Keratinocyte (primary cell): Measurements from ENCODE around the gene FBXW7. TPM values are rescaled to one million over a fixed set of nuclear protein-coding genes. Genes with fewer than 3 reads are reported as not detected.

ENCODE experiments used
- DNase-seq: peaks from one replicate; pipeline ENCODE4 v3.0.0-alpha.2; 2011; ENCODE audit warnings: low read depth, missing footprints, low spot score
- FAIRE-seq: peaks from 2 replicates; lab custom pipeline; 2011; peaks lifted over from hg19 to GRCh38; lab: Jason Lieb, UNC
- H2AFZ ChIP-seq: 2 replicates; pipeline ENCODE4 v1.6.0; 2012; ENCODE audit warnings: low read length, control low read depth, inconsistent platforms; ENCODE audit not compliant: control insufficient read depth
- H3K27ac ChIP-seq: 2 replicates; pipeline ENCODE4 v1.5.1; 2011; ENCODE audit warnings: low read length; ENCODE audit not compliant: control insufficient read depth, insufficient read depth
- H3K27me3 ChIP-seq: 3 replicates; pipeline ENCODE4 v1.6.0; 2011; ENCODE audit warnings: low read length; ENCODE audit not compliant: control insufficient read depth, insufficient read depth; ENCODE audit errors: extremely low read depth
- H3K36me3 ChIP-seq, 2 experiments: 2 replicates in 1 of 2; 3 replicates in 1 of 2; pipeline ENCODE4 v1.5.1; 2011; ENCODE audit warnings: low read length in 2 of 2, mild to moderate bottlenecking in 1 of 2; ENCODE audit not compliant: control insufficient read depth in 2 of 2, insufficient read depth in 2 of 2; ENCODE audit errors: extremely low read depth in 1 of 2
- H3K4me1 ChIP-seq: 3 replicates; pipeline ENCODE4 v1.5.1; 2011; ENCODE audit warnings: low read length; ENCODE audit not compliant: control insufficient read depth, insufficient read depth; ENCODE audit errors: extremely low read depth
- H3K4me2 ChIP-seq: 3 replicates; pipeline ENCODE4 v1.6.0; 2011; ENCODE audit warnings: low read depth, low read length; ENCODE audit not compliant: control insufficient read depth, insufficient read depth; ENCODE audit errors: extremely low read depth
- H3K4me3 ChIP-seq, 3 experiments: fragments of 200-600 bp in 1 of 3; sonication (generic) in 1 of 3; 2 replicates in 2 of 3; 3 replicates in 1 of 3; pipeline ENCODE4 v1.5.1; 2011 to 2016; ENCODE audit warnings: low read length in 3 of 3, mild to moderate bottlenecking in 3 of 3, control low read depth in 2 of 3, inconsistent platforms in 1 of 3, low read depth in 1 of 3, mixed read lengths in 1 of 3, mixed run types in 1 of 3, moderate library complexity in 1 of 3; ENCODE audit not compliant: control insufficient read depth in 2 of 3, insufficient read depth in 2 of 3; ENCODE audit errors: extremely low read depth in 1 of 3
- H3K79me2 ChIP-seq: 2 replicates; pipeline ENCODE4 v1.6.0; 2012; ENCODE audit warnings: low read length; ENCODE audit not compliant: control insufficient read depth, insufficient read depth
- H3K9ac ChIP-seq: 3 replicates; pipeline ENCODE4 v1.6.0; 2011; ENCODE audit warnings: low read length; ENCODE audit not compliant: control insufficient read depth, insufficient read depth; ENCODE audit errors: extremely low read depth
- H3K9me1 ChIP-seq: 3 replicates; pipeline ENCODE4 v1.6.0; 2011; ENCODE audit warnings: low read length; ENCODE audit not compliant: control insufficient read depth, insufficient read depth; ENCODE audit errors: extremely low read depth
- H3K9me3 ChIP-seq: 2 replicates; pipeline ENCODE4 v1.5.1; 2012; ENCODE audit warnings: low read depth, low read length; ENCODE audit not compliant: control insufficient read depth
- H4K20me1 ChIP-seq: 3 replicates; pipeline ENCODE4 v1.6.0; 2011; ENCODE audit warnings: low read length; ENCODE audit not compliant: control insufficient read depth, insufficient read depth; ENCODE audit errors: extremely low read depth
- EZH2 ChIP-seq: IDR thresholded peaks from one replicate; pipeline ENCODE4 v1.6.1; 2012; ENCODE audit warnings: inconsistent platforms, mild to moderate bottlenecking, low read length, moderate library complexity
- dilution Hi-C: fragments of 300-500 bp; cut with MboI; formaldehyde crosslinking; loops from one replicate; pipeline ENCODE4 v1.7.0; 2020; ENCODE audit warnings: low sequenced_read_pairs; ENCODE audit not compliant: extremely low pct_ligation_motif_present
- polyA plus RNA-seq, 5 experiments: library from polyadenylated mRNA; depleted of rRNA in 3 of 5; stranded (reverse) in 3 of 5; stranded (forward) in 1 of 5; unstranded in 1 of 5; fragments of >200 nt; gene quantifications; 1 replicate in 1 of 5; 2 replicates in 3 of 5; 3 replicates in 1 of 5; pipeline versions ENCODE4 v1.2.1 to v1.2.3, GENCODE V29; 2011 to 2012; ENCODE audit warnings: missing spikeins in 2 of 5, low read depth in 1 of 5, low replicate concordance in 1 of 5
- TF ChIP-seq, protein P1 (sequence below), 3 experiments: IDR thresholded peaks in 1 of 3; conservative IDR thresholded peaks in 1 of 3; optimal IDR thresholded peaks in 1 of 3; 2 replicates in 2 of 3; 3 replicates in 1 of 3; pipeline versions ENCODE3 to v1.5.1; 2011; ENCODE audit warnings: low read length in 3 of 3, mild to moderate bottlenecking in 3 of 3, moderate library complexity in 2 of 3, control low read depth in 1 of 3, inconsistent platforms in 1 of 3; ENCODE audit not compliant: insufficient read depth in 2 of 3; ENCODE audit errors: extremely low read depth in 1 of 3

The FBXW7 gene
- polyA plus RNA-seq, 1 donor (not counting 4 experiments of a cell fraction or from before 2014, with no cell fraction given), result 39.6 TPM

DNA sequence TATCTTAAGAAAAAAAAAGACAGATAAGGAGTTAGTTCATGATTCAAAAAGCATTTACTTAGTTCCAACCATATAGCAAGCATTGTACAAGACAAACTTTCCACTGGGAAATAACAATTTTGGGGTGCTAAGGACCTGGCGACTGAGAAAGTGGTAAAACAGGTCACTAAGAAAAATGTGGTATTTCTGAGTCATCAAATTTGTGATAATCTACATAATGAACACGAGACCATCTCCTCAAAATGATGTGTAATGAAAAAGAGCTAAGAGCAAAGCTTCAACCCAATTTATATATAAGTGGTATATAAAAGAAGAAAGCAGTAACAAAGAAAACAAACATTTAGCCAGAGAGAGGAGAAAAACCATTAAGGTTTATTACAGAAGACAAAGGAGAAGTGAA lies 72.3 kb downstream of the FBXW7 start:
- H3K4me1 ChIP-seq, result no peaks in the 10 kb centered on the region
- peaks cover 45% of the 10 kb centered on the region for H3K79me2 ChIP-seq
- H3K9me1 ChIP-seq, result peaks cover 4% of the 10 kb centered on the region
- no peak overlapping the region for H3K27ac ChIP-seq
- H3K4me2 ChIP-seq, result no peak overlapping the region
- no peak overlapping the region for H3K4me3 ChIP-seq
- H3K27me3 ChIP-seq, result no peaks in the 10 kb centered on the region
- H2AFZ ChIP-seq, result no peak overlapping the region
- no peaks in the 10 kb centered on the region for H4K20me1 ChIP-seq
- no peaks in the 10 kb centered on the region for H3K9me3 ChIP-seq
- H3K36me3 ChIP-seq, result no peaks in the 10 kb centered on the region
- no peak for FAIRE-seq
- dilution Hi-C loops, result no loop called here
- DNase-seq, result no peak
- TF ChIP-seq, protein P1, sequence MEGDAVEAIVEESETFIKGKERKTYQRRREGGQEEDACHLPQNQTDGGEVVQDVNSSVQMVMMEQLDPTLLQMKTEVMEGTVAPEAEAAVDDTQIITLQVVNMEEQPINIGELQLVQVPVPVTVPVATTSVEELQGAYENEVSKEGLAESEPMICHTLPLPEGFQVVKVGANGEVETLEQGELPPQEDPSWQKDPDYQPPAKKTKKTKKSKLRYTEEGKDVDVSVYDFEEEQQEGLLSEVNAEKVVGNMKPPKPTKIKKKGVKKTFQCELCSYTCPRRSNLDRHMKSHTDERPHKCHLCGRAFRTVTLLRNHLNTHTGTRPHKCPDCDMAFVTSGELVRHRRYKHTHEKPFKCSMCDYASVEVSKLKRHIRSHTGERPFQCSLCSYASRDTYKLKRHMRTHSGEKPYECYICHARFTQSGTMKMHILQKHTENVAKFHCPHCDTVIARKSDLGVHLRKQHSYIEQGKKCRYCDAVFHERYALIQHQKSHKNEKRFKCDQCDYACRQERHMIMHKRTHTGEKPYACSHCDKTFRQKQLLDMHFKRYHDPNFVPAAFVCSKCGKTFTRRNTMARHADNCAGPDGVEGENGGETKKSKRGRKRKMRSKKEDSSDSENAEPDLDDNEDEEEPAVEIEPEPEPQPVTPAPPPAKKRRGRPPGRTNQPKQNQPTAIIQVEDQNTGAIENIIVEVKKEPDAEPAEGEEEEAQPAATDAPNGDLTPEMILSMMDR (optimal IDR thresholded peaks at IDR 0.05 in 1 of 3, IDR thresholded peaks at IDR 0.05 in 1 of 3, conservative IDR thresholded peaks at IDR 0.05 in 1 of 3; ENCODE audit: extremely low read depth in 1 of 3, insufficient read depth in 2 of 3, low read length in 3 of 3), result no peak
- no peak for TF ChIP-seq EZH2
- H3K9ac ChIP-seq, result no peak overlapping the region

DNA sequence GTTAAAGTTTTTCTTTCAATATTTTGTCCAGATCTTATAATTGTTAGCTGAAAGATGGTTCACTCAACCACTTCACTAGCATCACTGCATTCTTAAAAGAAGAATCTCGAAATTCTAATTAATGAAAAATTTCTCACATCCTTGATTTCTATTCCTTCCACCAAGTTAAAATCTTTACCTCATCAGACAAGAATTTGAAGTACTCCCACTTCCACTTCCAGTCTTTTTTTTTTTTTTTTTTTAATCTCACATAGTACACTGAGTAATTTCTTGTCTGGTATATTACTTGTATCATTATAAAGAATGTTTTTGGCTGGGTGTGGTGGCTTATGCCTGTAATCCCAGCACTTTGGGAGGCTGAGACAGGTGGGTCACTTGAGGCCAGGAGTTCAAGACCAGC lies 73.2 kb downstream of the FBXW7 start:
- H3K9me3 ChIP-seq, result no peaks in the 10 kb centered on the region
- no peaks in the 10 kb centered on the region for H3K36me3 ChIP-seq
- H3K4me1 ChIP-seq, result no peaks in the 10 kb centered on the region
- DNase-seq (no peak), FAIRE-seq (no peak)
- H3K9me1 ChIP-seq, result peaks cover 4% of the 10 kb centered on the region
- TF ChIP-seq EZH2, result no peak
- TF ChIP-seq, protein P1 (optimal IDR thresholded peaks at IDR 0.05 in 1 of 3, IDR thresholded peaks at IDR 0.05 in 1 of 3, conservative IDR thresholded peaks at IDR 0.05 in 1 of 3; ENCODE audit: extremely low read depth in 1 of 3, insufficient read depth in 2 of 3, low read length in 3 of 3), result no peak
- no peak overlapping the region for H3K4me3 ChIP-seq
- H3K9ac ChIP-seq, result no peak overlapping the region
- H3K4me2 ChIP-seq, result no peak overlapping the region
- H2AFZ ChIP-seq, result no peak overlapping the region
- peaks cover 48% of the 10 kb centered on the region for H3K79me2 ChIP-seq
- dilution Hi-C loops, result no loop called here
- H4K20me1 ChIP-seq, result no peaks in the 10 kb centered on the region
- H3K27ac ChIP-seq, result no peak overlapping the region
- no peaks in the 10 kb centered on the region for H3K27me3 ChIP-seq
